ENCODE results near the gene HDDC3.

The HDDC3 gene

GRCh38 chr15:90917569-90917968, 14.8 kb downstream of the HDDC3 start:
- no peak overlapping the region for H3K4me3 ChIP-seq (replicated peaks; ENCODE audit: insufficient read depth, low read length)
- no peaks in the 10 kb centered on the region for H3K27me3 ChIP-seq (ENCODE audit: insufficient read depth, poor library complexity, severe bottlenecking)
- no peak for TF ChIP-seq SPI1 (IDR thresholded peaks at IDR 0.05; ENCODE audit: borderline replicate concordance, low read depth)
- TF ChIP-seq CTCF (IDR thresholded peaks at IDR 0.05; ENCODE audit: insufficient read depth, low read length): no peak
- TF ChIP-seq REST (IDR thresholded peaks at IDR 0.05; ENCODE audit: insufficient replicate concordance, low read depth): no peak
- TF ChIP-seq GABPA (IDR thresholded peaks at IDR 0.05; ENCODE audit: low read depth): no peak
- TF ChIP-seq POLR2AphosphoS5 (IDR thresholded peaks at IDR 0.05; ENCODE audit: low read depth): no peak
- no peak for DNase-seq (ENCODE audit: low read depth in 1 of 2, low spot score in 1 of 2)
- peak overlapping the region; percentile 90 for H3K27ac ChIP-seq (replicated peaks)

GRCh38 chr15:90916461-90916860, 15.9 kb downstream of the HDDC3 start:
- Histone ChIP-seq H3K27ac (replicated peaks) (peak overlapping the region; percentile 90), H3K27me3 (ENCODE audit: insufficient read depth, poor library complexity, severe bottlenecking) (no peaks in the 10 kb centered on the region)
- DNase-seq (ENCODE audit: low read depth in 1 of 2, low spot score in 1 of 2): no peak

More at GRCh38 chr15:90916461-90916860, 15.9 kb downstream of the HDDC3 start:
- peak overlapping the region; percentile 52 for H3K4me3 ChIP-seq (replicated peaks; ENCODE audit: insufficient read depth, low read length)
- TF ChIP-seq CTCF (IDR thresholded peaks at IDR 0.05; ENCODE audit: insufficient read depth, low read length) (no peak), REST (IDR thresholded peaks at IDR 0.05; ENCODE audit: insufficient replicate concordance, low read depth) (no peak), SPI1 (IDR thresholded peaks at IDR 0.05; ENCODE audit: borderline replicate concordance, low read depth) (no peak), POLR2AphosphoS5 (IDR thresholded peaks at IDR 0.05; ENCODE audit: low read depth) (no peak), GABPA (IDR thresholded peaks at IDR 0.05; ENCODE audit: low read depth) (no peak)

All from HL-60 (cell line).